HG03039 (cell line): Measurements from ENCODE around the gene ALG3.

ENCODE experiments used
- ATAC-seq: cut with Tn5 transposase; IDR thresholded peaks from one replicate; pipeline ENCODE4 v1.9.1; 2021; ENCODE audit warnings: mild to moderate bottlenecking, moderate library complexity; ENCODE audit not compliant: unreplicated experiment

The ALG3 gene

DNA sequence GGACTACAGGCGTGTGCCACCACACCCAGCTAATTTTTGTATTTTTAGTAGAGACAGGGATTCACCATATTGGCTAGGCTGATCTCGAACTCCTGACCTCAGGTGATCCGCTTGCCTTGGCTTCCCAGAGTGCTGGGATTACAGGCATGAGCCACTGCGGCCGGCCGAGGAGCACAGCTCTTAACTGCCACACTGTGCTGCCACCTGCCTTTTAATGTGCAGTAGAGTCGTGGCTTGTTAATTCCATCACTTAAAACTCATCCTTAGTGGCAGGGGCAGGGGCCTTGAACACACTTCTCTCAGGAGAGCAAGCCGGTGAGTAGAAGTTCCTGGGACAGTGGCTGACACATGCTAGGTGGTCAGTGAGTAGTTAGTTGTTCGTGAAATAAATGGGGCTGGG is 50.3 kb downstream of the ALG3 start:
- ATAC-seq, result no peak

DNA sequence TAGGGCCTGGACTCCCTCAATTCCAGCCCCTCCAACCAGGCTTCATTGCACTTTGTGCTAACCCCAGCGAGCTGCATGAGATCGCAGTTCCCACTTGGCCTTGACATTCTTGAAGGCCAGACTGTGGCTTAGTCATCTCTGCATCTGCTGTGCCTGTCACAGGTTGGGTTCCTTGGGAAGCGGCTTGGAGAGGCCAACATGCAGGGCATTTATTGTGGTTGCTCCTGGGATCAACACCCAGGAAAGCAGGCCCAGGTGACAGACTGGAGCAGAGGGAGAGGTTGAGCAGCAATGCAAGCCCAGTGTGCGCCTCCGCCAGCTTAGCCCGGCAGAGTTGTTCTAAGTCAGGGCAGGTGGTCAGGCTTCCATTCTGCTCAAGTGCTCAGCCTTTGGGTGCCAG is 52.2 kb downstream of the ALG3 start:
- no peak for ATAC-seq

DNA sequence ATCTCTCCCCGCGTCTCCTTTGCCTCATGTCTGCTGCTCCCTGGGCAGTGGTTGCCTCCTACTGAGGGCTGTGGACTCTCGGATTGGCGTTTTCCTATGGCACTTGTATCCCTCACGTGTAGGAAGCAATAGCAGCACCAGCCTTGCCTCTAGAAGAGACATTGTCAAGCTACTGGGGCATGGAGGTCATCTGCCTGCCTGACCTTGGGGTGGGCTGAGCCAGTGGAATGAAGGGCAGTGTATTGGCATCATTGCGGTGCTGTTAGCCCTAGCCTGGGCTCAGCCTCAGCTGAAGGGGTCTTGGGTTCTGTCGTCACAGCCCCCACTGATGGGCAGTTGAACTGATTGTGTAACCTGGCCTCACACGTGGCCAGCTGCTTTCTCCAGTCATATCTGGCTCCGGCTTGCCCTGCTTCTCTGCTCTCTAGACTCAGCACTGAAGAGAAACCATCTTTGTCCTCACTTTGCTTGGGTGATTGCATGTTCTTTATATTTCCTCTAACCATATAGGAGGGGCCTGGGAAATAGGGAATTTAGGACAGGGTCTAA is 54.7 kb downstream of the ALG3 start:
- no peak for ATAC-seq

DNA sequence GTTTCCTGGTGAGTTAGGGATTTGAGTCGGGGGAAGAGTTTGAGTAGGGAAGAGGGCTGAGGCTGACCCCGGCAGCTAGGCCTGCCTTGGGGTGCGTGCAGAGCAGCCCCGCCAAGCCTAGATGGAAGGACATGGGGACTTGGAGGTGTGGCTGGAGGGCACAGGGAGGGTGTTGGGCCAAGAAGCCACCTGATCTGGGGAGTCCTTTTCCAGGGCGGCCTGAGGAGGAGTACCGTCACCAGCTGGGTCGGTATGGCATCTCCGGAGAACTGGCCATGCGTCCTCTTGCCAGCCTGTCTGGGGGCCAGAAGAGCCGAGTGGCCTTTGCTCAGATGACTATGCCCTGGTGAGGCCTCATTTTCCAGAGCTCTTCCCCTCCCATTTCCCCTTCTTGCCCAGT is 55.9 kb downstream of the ALG3 start:
- no peak for ATAC-seq
